Measurements from ENCODE around the gene PEX14.

Gene PEX14

GRCh38 chr1:10621906-10622305, 147.2 kb downstream of the PEX14 start:
- TF ChIP-seq ZBTB7A (IDR thresholded peaks at IDR 0.05; ENCODE audit: low read depth) (no peak), TCF12 (IDR thresholded peaks at IDR 0.05; ENCODE audit: low read depth) (no peak), NFIC (IDR thresholded peaks at IDR 0.05) (no peak), CREB1 (IDR thresholded peaks at IDR 0.05; ENCODE audit: low read depth) (no peak), TAF1 (IDR thresholded peaks at IDR 0.05; ENCODE audit: low read depth) (no peak), RAD21 (IDR thresholded peaks at IDR 0.05; ENCODE audit: low read depth) (no peak), TEAD4 (IDR thresholded peaks at IDR 0.05) (no peak), CEBPB (IDR thresholded peaks at IDR 0.05) (no peak), FOXM1 (IDR thresholded peaks at IDR 0.05; ENCODE audit: borderline replicate concordance, low read depth) (no peak), EGR1 (IDR thresholded peaks at IDR 0.05) (no peak), YY1 (IDR thresholded peaks at IDR 0.05; ENCODE audit: low read depth) (no peak)
- TF ChIP-seq, protein P1, sequence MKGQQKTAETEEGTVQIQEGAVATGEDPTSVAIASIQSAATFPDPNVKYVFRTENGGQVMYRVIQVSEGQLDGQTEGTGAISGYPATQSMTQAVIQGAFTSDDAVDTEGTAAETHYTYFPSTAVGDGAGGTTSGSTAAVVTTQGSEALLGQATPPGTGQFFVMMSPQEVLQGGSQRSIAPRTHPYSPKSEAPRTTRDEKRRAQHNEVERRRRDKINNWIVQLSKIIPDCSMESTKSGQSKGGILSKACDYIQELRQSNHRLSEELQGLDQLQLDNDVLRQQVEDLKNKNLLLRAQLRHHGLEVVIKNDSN (IDR thresholded peaks at IDR 0.05) = no peak

GRCh38 chr1:10622910-10623685, 148.3 kb downstream of the PEX14 start:
- no peak for TF ChIP-seq YY1 (IDR thresholded peaks at IDR 0.05; ENCODE audit: low read depth)
- TF ChIP-seq REST (IDR thresholded peaks at IDR 0.05; ENCODE audit: low read depth) = no peak

DNA sequence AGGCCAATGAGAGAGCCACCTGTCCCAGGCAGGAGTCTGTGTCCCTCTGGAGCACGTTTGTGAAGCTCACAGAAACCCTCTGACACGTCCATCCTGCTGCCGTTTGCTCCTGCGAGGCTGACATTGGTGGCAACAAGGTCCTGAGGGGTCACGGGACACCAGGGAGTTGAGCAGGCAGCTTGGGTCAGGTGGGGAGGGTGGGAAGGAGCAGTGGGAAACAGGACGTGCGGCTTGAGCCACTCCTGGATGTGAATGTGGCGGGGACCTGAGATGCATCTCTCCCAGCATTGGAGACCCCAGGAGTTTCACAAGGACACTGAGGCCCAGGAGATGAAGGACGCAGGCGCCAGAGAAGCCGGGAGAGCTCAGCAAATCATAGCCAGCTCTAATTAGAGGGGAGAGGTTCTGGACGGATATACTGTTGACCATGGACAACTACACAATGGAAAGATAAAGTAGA, 149.0 kb downstream of the PEX14 start:
- TF ChIP-seq ZBTB7A (IDR thresholded peaks at IDR 0.05; ENCODE audit: low read depth) (no peak), NFIC (IDR thresholded peaks at IDR 0.05) (no peak), YY1 (IDR thresholded peaks at IDR 0.05; ENCODE audit: low read depth) (no peak), RAD21 (IDR thresholded peaks at IDR 0.05; ENCODE audit: low read depth) (no peak), REST (IDR thresholded peaks at IDR 0.05; ENCODE audit: low read depth) (no peak), CREB1 (IDR thresholded peaks at IDR 0.05; ENCODE audit: low read depth) (no peak), CEBPB (IDR thresholded peaks at IDR 0.05) (no peak), EP300 (IDR thresholded peaks at IDR 0.05; ENCODE audit: borderline replicate concordance) (no peak), FOXM1 (IDR thresholded peaks at IDR 0.05; ENCODE audit: borderline replicate concordance, low read depth) (no peak), TEAD4 (IDR thresholded peaks at IDR 0.05) (no peak), TAF1 (IDR thresholded peaks at IDR 0.05; ENCODE audit: low read depth) (no peak), TCF12 (IDR thresholded peaks at IDR 0.05; ENCODE audit: low read depth) (no peak)
- TF ChIP-seq, protein P1 (IDR thresholded peaks at IDR 0.05) = no peak
- TF ChIP-seq, protein P2, sequence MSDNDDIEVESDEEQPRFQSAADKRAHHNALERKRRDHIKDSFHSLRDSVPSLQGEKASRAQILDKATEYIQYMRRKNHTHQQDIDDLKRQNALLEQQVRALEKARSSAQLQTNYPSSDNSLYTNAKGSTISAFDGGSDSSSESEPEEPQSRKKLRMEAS (IDR thresholded peaks at IDR 0.05) = no peak

- TF ChIP-seq, protein P1 (IDR thresholded peaks at IDR 0.05) = no peak
- TF ChIP-seq NFIC (IDR thresholded peaks at IDR 0.05) (no peak), CEBPB (IDR thresholded peaks at IDR 0.05) (no peak), RAD21 (IDR thresholded peaks at IDR 0.05; ENCODE audit: low read depth) (no peak), CREB1 (IDR thresholded peaks at IDR 0.05; ENCODE audit: low read depth) (no peak), EP300 (IDR thresholded peaks at IDR 0.05; ENCODE audit: borderline replicate concordance) (no peak), TAF1 (IDR thresholded peaks at IDR 0.05; ENCODE audit: low read depth) (no peak), FOXM1 (IDR thresholded peaks at IDR 0.05; ENCODE audit: borderline replicate concordance, low read depth) (no peak)
Measured at GRCh38 chr1:10624256-10625050, 149.7 kb downstream of the PEX14 start.

DNA sequence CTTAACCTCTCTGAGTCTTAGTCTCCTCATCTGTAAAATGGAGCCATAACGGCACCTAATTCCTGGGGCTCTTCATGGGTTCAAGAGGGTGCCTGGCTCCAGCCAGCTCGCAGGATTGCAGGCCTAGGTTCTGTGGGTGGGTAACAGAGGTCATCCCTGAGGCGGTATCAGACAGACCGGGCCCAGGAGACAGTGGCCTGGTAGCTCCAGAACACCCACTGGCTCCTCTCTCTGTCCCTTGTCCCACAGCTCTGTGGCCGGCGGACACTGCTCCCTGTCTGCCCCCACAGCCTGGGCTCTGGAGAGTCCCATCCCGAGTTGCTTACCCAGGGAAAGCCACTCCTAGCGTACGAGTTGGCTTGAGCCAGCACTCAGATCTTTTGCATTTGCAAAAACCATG, 150.3 kb downstream of the PEX14 start:
- TF ChIP-seq EGR1 (IDR thresholded peaks at IDR 0.05) (no peak), RAD21 (IDR thresholded peaks at IDR 0.05; ENCODE audit: low read depth) (no peak), ZBTB7A (IDR thresholded peaks at IDR 0.05; ENCODE audit: low read depth) (no peak), TEAD4 (IDR thresholded peaks at IDR 0.05) (no peak), YY1 (IDR thresholded peaks at IDR 0.05; ENCODE audit: low read depth) (no peak), EP300 (IDR thresholded peaks at IDR 0.05; ENCODE audit: borderline replicate concordance) (no peak), NFIC (IDR thresholded peaks at IDR 0.05) (no peak), REST (IDR thresholded peaks at IDR 0.05; ENCODE audit: low read depth) (no peak), FOXM1 (IDR thresholded peaks at IDR 0.05; ENCODE audit: borderline replicate concordance, low read depth) (no peak), TAF1 (IDR thresholded peaks at IDR 0.05; ENCODE audit: low read depth) (no peak), TCF12 (IDR thresholded peaks at IDR 0.05; ENCODE audit: low read depth) (no peak), CEBPB (IDR thresholded peaks at IDR 0.05) (no peak), CREB1 (IDR thresholded peaks at IDR 0.05; ENCODE audit: low read depth) (no peak)
- TF ChIP-seq, protein P2 (IDR thresholded peaks at IDR 0.05) = no peak
- TF ChIP-seq, protein P1 (IDR thresholded peaks at IDR 0.05) = no peak

Data from Ishikawa (cell line).